CD4-positive, alpha-beta T cell (primary cell): Measurements from ENCODE around the gene HSPG2. TPM values are rescaled to one million over a fixed set of nuclear protein-coding genes. Genes with fewer than 3 reads are reported as not detected.
"Not testable (repeated sequence)": the region's sequence is repeated elsewhere in the genome, so short reads cannot be mapped to it uniquely, and the experiment has no call there.

Source experiments
- ATAC-seq: fragments of 200-7000 bp; cut with Tn5 transposase; one replicate; pipeline ENCODE4 v1.10.0; 2022; ENCODE audit warnings: mild to moderate bottlenecking; ENCODE audit not compliant: poor library complexity
- CTCF ChIA-PET: fragments of 350-600 bp; sonication (Branson Sonifier 250); formaldehyde crosslinking; loops from one replicate; lab custom pipeline; 2021; ENCODE audit warnings: antibody characterized with exemption, inconsistent platforms; lab: Charles Lee
- POLR2A ChIA-PET: fragments of 350-600 bp; sonication (Branson Sonifier 250); formaldehyde crosslinking; loops from one replicate; lab custom pipeline; 2021; ENCODE audit warnings: antibody characterized with exemption, inconsistent platforms; lab: Charles Lee
- DNase-seq, 14 experiments: peaks; one replicate each; pipeline ENCODE4 v3.0.0-alpha.2; 2013 to 2020; ENCODE audit warnings: mixed read lengths in 2 of 14
- H3K27ac ChIP-seq, 2 donors: one replicate each; pipeline versions ENCODE4 v1.5.1 to v1.7.0; 2013; ENCODE audit warnings: low read length in 2 of 2, low read depth in 1 of 2, mild to moderate bottlenecking in 1 of 2
- H3K27me3 ChIP-seq, 2 experiments: 1 replicate in 1 of 2; 2 replicates in 1 of 2; pipeline versions ENCODE4 v1.6.1 to v1.7.0; 2013; ENCODE audit warnings: low read length in 2 of 2, control low read depth in 1 of 2, mild to moderate bottlenecking in 1 of 2, moderate library complexity in 1 of 2; ENCODE audit not compliant: insufficient read depth in 2 of 2, control insufficient read depth in 1 of 2
- H3K36me3 ChIP-seq: one replicate; pipeline ENCODE4 v1.6.1; 2013; ENCODE audit warnings: low read length, control low read depth; ENCODE audit not compliant: insufficient read depth
- H3K4me1 ChIP-seq: one replicate; pipeline ENCODE4 v1.6.1; 2013; ENCODE audit warnings: low read length, control low read depth; ENCODE audit not compliant: insufficient read depth
- H3K4me3 ChIP-seq: one replicate; pipeline ENCODE4 v1.5.1; 2013; ENCODE audit warnings: mild to moderate bottlenecking, low read length, moderate library complexity
- H3K9me3 ChIP-seq, 2 experiments: 1 replicate in 1 of 2; 2 replicates in 1 of 2; pipeline versions ENCODE4 v1.6.1 to v1.7.0; 2013; ENCODE audit warnings: low read length in 2 of 2, mild to moderate bottlenecking in 2 of 2, control low read depth in 1 of 2, moderate library complexity in 1 of 2; ENCODE audit not compliant: control insufficient read depth in 1 of 2, insufficient read depth in 1 of 2
- H3K27ac Mint-ChIP-seq: one replicate; pipeline ENCODE4 v1.8.0; 2020; ENCODE audit warnings: mixed read lengths
- H3K27me3 Mint-ChIP-seq: one replicate; pipeline ENCODE4 v1.8.0; 2021; ENCODE audit warnings: mixed read lengths
- H3K36me3 Mint-ChIP-seq: one replicate; pipeline ENCODE4 v1.8.0; 2021; ENCODE audit warnings: low read depth, mixed read lengths
- H3K4me1 Mint-ChIP-seq: one replicate; pipeline ENCODE4 v1.8.0; 2021; ENCODE audit warnings: low read depth, mixed read lengths
- H3K4me3 Mint-ChIP-seq: one replicate; pipeline ENCODE4 v1.8.0; 2020; ENCODE audit warnings: mild to moderate bottlenecking, mixed read lengths
- H3K9me3 Mint-ChIP-seq: one replicate; pipeline ENCODE4 v1.8.0; 2020; ENCODE audit warnings: mixed read lengths
- CTCF ChIP-seq: fragments of 200-600 bp; IDR thresholded peaks from one replicate; pipeline ENCODE4 v1.8.0; 2022; ENCODE audit warnings: antibody characterized with exemption, mild to moderate bottlenecking
- intact Hi-C, 2 experiments: fragments of 100-400 bp; cut with DNase I in 1 of 2; cut with micrococcal nuclease in 1 of 2; formaldehyde crosslinking; loops; one replicate each; pipeline versions ENCODE4 v1.15.1 to v1.9.0; 2023 to 2025; cut with DNase I, micrococcal nuclease
- total RNA-seq, 174 experiments: library from RNA in 2 of 174; stranded (reverse) in 2 of 174; gene quantifications; one replicate each; pipeline ENCODE4 v1.2.3 and lab custom pipeline; 2021 to 2026

The HSPG2 gene
- total RNA-seq, 2 experiments from 2014 or later, result 10.8 to 11.0 TPM

DNA sequence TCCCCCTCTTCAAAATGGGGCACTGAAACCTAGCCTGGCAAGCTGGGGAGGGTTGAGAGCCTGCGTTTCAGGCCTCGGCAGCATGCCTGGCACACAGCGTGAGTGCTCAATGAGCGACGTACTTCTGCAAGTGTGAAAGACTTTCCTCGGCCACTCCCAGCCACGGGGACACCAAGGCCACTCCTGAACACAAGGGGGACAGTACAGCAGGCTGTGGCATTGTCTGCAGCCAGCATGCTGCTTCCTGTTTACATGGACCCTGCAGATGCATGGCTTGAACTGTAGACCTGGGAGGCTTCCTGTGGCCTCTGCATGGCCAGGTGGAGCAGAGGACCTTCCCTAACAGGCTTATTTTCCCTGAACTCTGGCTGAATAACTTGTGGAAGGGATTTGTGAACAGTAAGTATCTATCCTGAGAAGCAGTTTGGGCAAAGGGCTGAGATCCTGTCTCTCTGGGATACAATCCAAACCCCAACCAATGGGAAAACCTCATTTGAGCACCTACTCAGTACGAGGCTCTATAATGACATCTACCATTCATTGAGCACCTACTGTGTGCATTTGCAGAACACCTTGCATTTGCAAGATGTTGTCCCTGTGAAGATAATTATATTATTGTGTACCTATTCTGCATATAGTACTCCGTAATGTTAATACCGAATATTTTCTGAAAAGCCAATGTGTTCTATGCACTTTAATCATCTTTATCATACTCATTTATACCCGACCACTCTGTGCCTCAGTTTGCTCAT, 9.9 kb upstream of the HSPG2 start:
- intact Hi-C loops, result no loop called here
- no peaks in the 10 kb centered on the region for H3K4me1 Mint-ChIP-seq
- Histone ChIP-seq H3K27me3 (no peaks in the 10 kb centered on the region), H3K4me1 (no peaks in the 10 kb centered on the region), H3K36me3 (no peaks in the 10 kb centered on the region), H3K9me3 (no peaks in the 10 kb centered on the region), H3K27ac (no peak overlapping the region), H3K4me3 (no peak overlapping the region)
- no peaks in the 10 kb centered on the region for H3K9me3 Mint-ChIP-seq
- no peak overlapping the region for H3K27ac Mint-ChIP-seq
- no peak for TF ChIP-seq CTCF
- no peaks in the 10 kb centered on the region for H3K36me3 Mint-ChIP-seq
- ChIA-PET CTCF (no interaction called here), POLR2A (interaction anchor here (1.2 kb wide), 1 partner anchor 10 kb away, joined by 4 read pairs; no protein-coding TSS in a partner anchor)
- ATAC-seq (no peak), DNase-seq (no peak)
- no peak overlapping the region for H3K4me3 Mint-ChIP-seq
- H3K27me3 Mint-ChIP-seq, result no peaks in the 10 kb centered on the region

GRCh38 chr1:21944733-21945073, 7.6 kb upstream of the HSPG2 start:
- no peaks in the 10 kb centered on the region for H3K9me3 ChIP-seq
- DNase-seq (no peak), ATAC-seq (no peak)
- Mint-ChIP-seq H3K4me3 (no peak overlapping the region), H3K4me1 (no peaks in the 10 kb centered on the region), H3K27me3 (no peaks in the 10 kb centered on the region), H3K9me3 (no peaks in the 10 kb centered on the region), H3K36me3 (no peaks in the 10 kb centered on the region), H3K27ac (no peak overlapping the region)
- intact Hi-C loops, result no loop called here
- POLR2A ChIA-PET, result no interaction called here
- H3K4me3 ChIP-seq, result no peak overlapping the region
- no peak overlapping the region for H3K27ac ChIP-seq
- no peaks in the 10 kb centered on the region for H3K36me3 ChIP-seq
- H3K4me1 ChIP-seq, result no peaks in the 10 kb centered on the region
- TF ChIP-seq CTCF, result no peak
- CTCF ChIA-PET, result no interaction called here
- no peaks in the 10 kb centered on the region for H3K27me3 ChIP-seq

DNA sequence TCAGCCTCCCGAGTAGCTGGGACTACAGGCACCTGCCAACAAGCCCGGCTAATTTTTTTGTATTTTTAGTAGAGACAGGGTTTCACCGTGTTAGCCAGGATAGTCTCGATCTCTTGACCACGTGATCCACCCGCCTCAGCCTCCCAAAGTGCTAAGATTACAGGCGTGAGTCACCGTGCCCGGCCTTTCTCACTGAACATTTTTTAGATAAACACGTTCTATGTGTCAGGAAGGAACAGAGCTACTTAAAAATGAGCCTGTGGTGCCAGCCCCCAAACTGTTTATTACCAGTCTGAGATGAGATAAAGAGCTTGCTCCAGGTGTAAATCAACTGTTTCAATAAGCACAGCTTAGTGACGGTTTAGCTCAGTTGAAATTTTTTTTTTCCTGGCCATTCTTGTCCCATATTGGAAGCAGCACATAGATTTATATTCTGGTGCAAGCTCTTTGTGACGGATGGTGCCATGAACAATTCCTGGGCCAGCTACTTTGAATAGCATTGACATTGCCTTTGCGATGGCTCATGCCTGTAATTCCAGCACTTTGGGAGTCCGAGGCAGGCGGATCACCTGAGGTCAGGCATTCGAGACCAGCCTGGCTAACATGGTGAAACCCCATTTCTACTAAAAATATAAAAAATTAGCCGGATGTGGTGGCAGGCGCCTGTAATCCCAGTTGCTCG, 6.0 kb upstream of the HSPG2 start:
- DNase-seq, H3K4me1 Mint-ChIP-seq, H3K27me3 Mint-ChIP-seq, CTCF ChIA-PET, intact Hi-C loops, H3K36me3 Mint-ChIP-seq, H3K4me3 Mint-ChIP-seq, H3K4me3 ChIP-seq, H3K27ac ChIP-seq, H3K27ac Mint-ChIP-seq, H3K36me3 ChIP-seq, H3K27me3 ChIP-seq, H3K9me3 Mint-ChIP-seq, H3K9me3 ChIP-seq, H3K4me1 ChIP-seq, ATAC-seq: not testable (repeated sequence)
- POLR2A ChIA-PET, result interaction anchor here (0.9 kb wide), 1 partner anchor 9 kb away, joined by 3 read pairs; no protein-coding TSS in a partner anchor
